KMS-11 (cell line): ENCODE results near the gene AMD1.

Source experiments
- H2AFZ ChIP-seq: fragments of 200-600 bp; sonication (generic); 2 replicates; pipeline ENCODE4 v1.6.1; 2016; ENCODE audit warnings: antibody characterized with exemption, mixed run types, low read depth
- H3K27ac ChIP-seq: fragments of 200-600 bp; sonication (generic); 2 replicates; pipeline ENCODE4 v1.6.1; 2016; ENCODE audit warnings: mild to moderate bottlenecking, mixed run types
- H3K27me3 ChIP-seq: fragments of 200-600 bp; sonication (generic); 2 replicates; pipeline ENCODE4 v1.6.1; 2017; ENCODE audit warnings: mild to moderate bottlenecking, low read depth, mixed run types, moderate library complexity; ENCODE audit not compliant: insufficient read depth
- H3K36me3 ChIP-seq: fragments of 200-600 bp; sonication (generic); 2 replicates; pipeline ENCODE4 v1.6.1; 2017; ENCODE audit warnings: mild to moderate bottlenecking, mixed run types; ENCODE audit not compliant: insufficient read depth
- H3K4me1 ChIP-seq: fragments of 200-600 bp; sonication (generic); 2 replicates; pipeline ENCODE4 v1.6.1; 2016; ENCODE audit warnings: mild to moderate bottlenecking, low read depth, mixed run types; ENCODE audit not compliant: poor library complexity, severe bottlenecking
- H3K4me2 ChIP-seq: fragments of 200-600 bp; sonication (generic); 2 replicates; pipeline ENCODE4 v1.7.0; 2016; ENCODE audit warnings: mild to moderate bottlenecking, mixed run types
- H3K4me3 ChIP-seq: fragments of 200-600 bp; sonication (generic); IDR thresholded peaks from 2 replicates; pipeline ENCODE4 v1.6.1; 2017; ENCODE audit warnings: low read depth, low read length, mixed read lengths; ENCODE audit not compliant: insufficient read depth
- H3K79me2 ChIP-seq: fragments of 200-600 bp; sonication (generic); 2 replicates; pipeline ENCODE4 v1.6.1; 2016; ENCODE audit warnings: low read depth, mixed run types; ENCODE audit not compliant: insufficient read depth
- H3K9ac ChIP-seq: fragments of 200-600 bp; sonication (generic); 2 replicates; pipeline ENCODE4 v1.6.1; 2016; ENCODE audit warnings: mild to moderate bottlenecking, mixed run types
- H4K20me1 ChIP-seq: fragments of 200-600 bp; sonication (generic); 2 replicates; pipeline ENCODE4 v1.6.1; 2016; ENCODE audit warnings: mild to moderate bottlenecking, mixed run types; ENCODE audit not compliant: insufficient read depth
- TF ChIP-seq, protein P1 (sequence below): fragments of 200-600 bp; sonication (generic); conservative IDR thresholded peaks from 2 replicates; pipeline ENCODE4 v1.6.1; 2017; ENCODE audit warnings: low read depth, mild to moderate bottlenecking, antibody characterized with exemption, low read length, moderate library complexity, mixed read lengths

Gene AMD1

GRCh38 chr6:110884321-110884720, 9.7 kb downstream of the AMD1 start:
- TF ChIP-seq, protein P1, sequence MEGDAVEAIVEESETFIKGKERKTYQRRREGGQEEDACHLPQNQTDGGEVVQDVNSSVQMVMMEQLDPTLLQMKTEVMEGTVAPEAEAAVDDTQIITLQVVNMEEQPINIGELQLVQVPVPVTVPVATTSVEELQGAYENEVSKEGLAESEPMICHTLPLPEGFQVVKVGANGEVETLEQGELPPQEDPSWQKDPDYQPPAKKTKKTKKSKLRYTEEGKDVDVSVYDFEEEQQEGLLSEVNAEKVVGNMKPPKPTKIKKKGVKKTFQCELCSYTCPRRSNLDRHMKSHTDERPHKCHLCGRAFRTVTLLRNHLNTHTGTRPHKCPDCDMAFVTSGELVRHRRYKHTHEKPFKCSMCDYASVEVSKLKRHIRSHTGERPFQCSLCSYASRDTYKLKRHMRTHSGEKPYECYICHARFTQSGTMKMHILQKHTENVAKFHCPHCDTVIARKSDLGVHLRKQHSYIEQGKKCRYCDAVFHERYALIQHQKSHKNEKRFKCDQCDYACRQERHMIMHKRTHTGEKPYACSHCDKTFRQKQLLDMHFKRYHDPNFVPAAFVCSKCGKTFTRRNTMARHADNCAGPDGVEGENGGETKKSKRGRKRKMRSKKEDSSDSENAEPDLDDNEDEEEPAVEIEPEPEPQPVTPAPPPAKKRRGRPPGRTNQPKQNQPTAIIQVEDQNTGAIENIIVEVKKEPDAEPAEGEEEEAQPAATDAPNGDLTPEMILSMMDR = no peak
- Histone ChIP-seq H3K9ac (no peak overlapping the region), H3K4me3 (no peak overlapping the region), H3K27ac (no peak overlapping the region), H3K27me3 (no peaks in the 10 kb centered on the region), H3K79me2 (peaks cover 100% of the 10 kb centered on the region), H2AFZ (no peak overlapping the region), H3K4me2 (no peak overlapping the region), H3K36me3 (no peaks in the 10 kb centered on the region; the same call in 1 of the 2 replicates), H3K4me1 (peaks cover 52% of the 10 kb centered on the region), H4K20me1 (peaks cover 90% of the 10 kb centered on the region)

DNA sequence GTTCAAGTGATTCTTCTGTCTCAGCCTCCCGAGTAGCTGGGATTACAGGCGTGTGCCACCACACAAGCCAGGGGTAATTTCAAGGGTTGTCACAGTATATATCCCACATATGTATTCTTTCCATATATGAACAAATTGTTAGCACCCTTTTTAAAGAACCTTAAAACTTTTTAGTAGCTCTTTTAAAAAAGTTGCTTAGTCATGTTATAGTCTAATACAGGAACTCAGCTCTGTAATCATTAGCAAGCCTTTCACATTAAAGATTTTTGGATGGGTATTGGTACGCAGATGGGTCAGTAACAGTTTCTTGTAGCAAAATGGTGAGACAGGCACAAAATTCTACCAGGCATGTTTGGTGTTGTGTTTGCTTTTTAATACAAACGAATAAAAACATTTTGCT, 10.9 kb downstream of the AMD1 start:
- Histone ChIP-seq H4K20me1 (peaks cover 78% of the 10 kb centered on the region), H3K27ac (no peak overlapping the region), H3K27me3 (no peaks in the 10 kb centered on the region), H3K79me2 (peaks cover 100% of the 10 kb centered on the region), H3K36me3 (no peaks in the 10 kb centered on the region; the same call in 1 of the 2 replicates), H2AFZ (no peak overlapping the region), H3K4me2 (no peak overlapping the region), H3K4me3 (no peak overlapping the region), H3K9ac (no peak overlapping the region), H3K4me1 (peaks cover 40% of the 10 kb centered on the region)
- TF ChIP-seq, protein P1 = no peak

GRCh38 chr6:110886555-110887167, 12.1 kb downstream of the AMD1 start:
- H3K4me1 ChIP-seq = peaks cover 30% of the 10 kb centered on the region
- no peak overlapping the region for H3K4me3 ChIP-seq
- TF ChIP-seq, protein P1 = no peak
- H3K27me3 ChIP-seq = no peaks in the 10 kb centered on the region
- H4K20me1 ChIP-seq = peaks cover 69% of the 10 kb centered on the region
- H2AFZ ChIP-seq = no peak overlapping the region
- H3K4me2 ChIP-seq = no peak overlapping the region
- peaks cover 90% of the 10 kb centered on the region for H3K79me2 ChIP-seq
- H3K36me3 ChIP-seq = no peaks in the 10 kb centered on the region; the same call in 1 of the 2 replicates
- no peak overlapping the region for H3K27ac ChIP-seq
- no peak overlapping the region for H3K9ac ChIP-seq

DNA sequence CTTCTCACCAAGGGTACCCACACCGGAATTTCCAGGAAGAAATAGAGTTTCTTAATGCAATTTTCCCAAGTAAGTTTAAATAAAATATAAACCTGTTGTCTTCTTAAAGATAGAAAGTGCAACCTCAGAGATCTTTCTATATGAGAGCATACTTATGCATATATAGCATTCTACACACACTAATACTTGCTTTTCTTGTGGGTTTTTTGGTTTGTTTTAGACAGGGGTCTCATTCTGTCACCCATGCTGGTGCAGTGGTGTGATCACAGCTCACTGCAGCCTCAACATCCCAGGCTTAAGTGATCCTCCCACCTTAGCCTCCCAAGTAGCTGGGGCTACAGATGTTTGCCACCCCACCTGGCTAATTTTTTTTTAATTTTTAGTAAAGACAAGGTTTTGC, 15.7 kb downstream of the AMD1 start:
- peaks cover 54% of the 10 kb centered on the region for H3K79me2 ChIP-seq
- no peaks in the 10 kb centered on the region for H3K27me3 ChIP-seq
- H2AFZ ChIP-seq = no peak overlapping the region
- TF ChIP-seq, protein P1 = no peak
- no peak overlapping the region for H3K9ac ChIP-seq
- H3K4me1 ChIP-seq = peaks cover 15% of the 10 kb centered on the region
- H4K20me1 ChIP-seq = peaks cover 42% of the 10 kb centered on the region
- no peaks in the 10 kb centered on the region; the same call in 1 of the 2 replicates for H3K36me3 ChIP-seq
- H3K27ac ChIP-seq = no peak overlapping the region
- no peak overlapping the region for H3K4me3 ChIP-seq
- H3K4me2 ChIP-seq = no peak overlapping the region
